CD14-positive monocyte (primary cell): Measurements from ENCODE around the gene ATG10. TPM values are rescaled to one million over a fixed set of nuclear protein-coding genes. Genes with fewer than 3 reads are reported as not detected.

Source experiments
- DNase-seq, 3 donors: peaks; one replicate each; pipeline ENCODE4 v3.0.0-alpha.2; 2011 to 2022
- H2AFZ ChIP-seq: 2 replicates; pipeline ENCODE4 v1.6.0; 2012; ENCODE audit warnings: mild to moderate bottlenecking, low read depth, low read length, inconsistent platforms; ENCODE audit not compliant: insufficient read depth, poor library complexity, severe bottlenecking
- H3K27ac ChIP-seq, 2 donors: 1 replicate in 1 of 2; 2 replicates in 1 of 2; pipeline ENCODE4 v1.5.1; 2012 to 2013; ENCODE audit warnings: low read length in 2 of 2, control low read depth in 1 of 2, inconsistent platforms in 1 of 2, low read depth in 1 of 2, mild to moderate bottlenecking in 1 of 2
- H3K27me3 ChIP-seq, 2 donors: one replicate each; pipeline versions ENCODE4 v1.6.0 to v1.6.1; 2011 to 2013; ENCODE audit warnings: low read length in 2 of 2; ENCODE audit not compliant: control insufficient read depth in 2 of 2, insufficient read depth in 2 of 2
- H3K36me3 ChIP-seq, 2 donors: replicated peaks in 1 of 2; 1 replicate in 1 of 2; 2 replicates in 1 of 2; pipeline versions ENCODE4 v1.5.1 to v1.6.1; 2012 to 2013; ENCODE audit warnings: low read length in 2 of 2, control low read depth in 1 of 2, inconsistent platforms in 1 of 2, mild to moderate bottlenecking in 1 of 2; ENCODE audit not compliant: insufficient read depth in 2 of 2, control insufficient read depth in 1 of 2
- H3K4me1 ChIP-seq, 2 donors: 1 replicate in 1 of 2; 2 replicates in 1 of 2; pipeline versions ENCODE4 v1.5.1 to v1.6.1; 2012 to 2013; ENCODE audit warnings: low read length in 2 of 2, control low read depth in 1 of 2, inconsistent platforms in 1 of 2, mild to moderate bottlenecking in 1 of 2, moderate library complexity in 1 of 2; ENCODE audit not compliant: insufficient read depth in 2 of 2, control insufficient read depth in 1 of 2
- H3K4me2 ChIP-seq: replicated peaks from 2 replicates; pipeline ENCODE3; 2012; ENCODE audit warnings: low read length, moderate library complexity, mild to moderate bottlenecking; ENCODE audit not compliant: poor library complexity, severe bottlenecking; ENCODE audit errors: extremely low read depth
- H3K4me3 ChIP-seq, 3 experiments: fragments of 200-600 bp in 1 of 3; sonication (generic) in 1 of 3; replicated peaks in 1 of 3; 1 replicate in 2 of 3; 2 replicates in 1 of 3; pipeline ENCODE4 v1.5.1; 2011 to 2013; ENCODE audit warnings: low read length in 3 of 3, mild to moderate bottlenecking in 3 of 3, control low read depth in 2 of 3, low read depth in 2 of 3, inconsistent platforms in 1 of 3, moderate library complexity in 1 of 3
- H3K79me2 ChIP-seq: 2 replicates; pipeline ENCODE4 v1.6.0; 2012; ENCODE audit warnings: mild to moderate bottlenecking, control low read depth, inconsistent platforms, low read length, moderate library complexity; ENCODE audit not compliant: insufficient read depth
- H3K9ac ChIP-seq: 2 replicates; pipeline ENCODE4 v1.6.0; 2017; ENCODE audit warnings: low read length, mild to moderate bottlenecking; ENCODE audit not compliant: insufficient read depth, poor library complexity, severe bottlenecking
- H3K9me3 ChIP-seq, 2 donors: replicated peaks in 1 of 2; 1 replicate in 1 of 2; 2 replicates in 1 of 2; pipeline versions ENCODE4 v1.5.1 to v1.6.1; 2012 to 2013; ENCODE audit warnings: low read length in 2 of 2, control low read depth in 1 of 2; ENCODE audit not compliant: control insufficient read depth in 1 of 2, insufficient read depth in 1 of 2
- H4K20me1 ChIP-seq: 2 replicates; pipeline ENCODE4 v1.6.0; 2012; ENCODE audit warnings: mild to moderate bottlenecking, low read length, control low read depth, moderate library complexity; ENCODE audit not compliant: insufficient read depth
- H3K27ac Mint-ChIP-seq, 7 donors: one replicate each; pipeline ENCODE4 v1.8.0; 2020; ENCODE audit warnings: mild to moderate bottlenecking in 7 of 7, mixed read lengths in 7 of 7, moderate library complexity in 6 of 7, inconsistent platforms in 2 of 7
- H3K27me3 Mint-ChIP-seq, 3 donors: one replicate each; pipeline ENCODE4 v1.8.0; 2021 to 2022; ENCODE audit warnings: low read depth in 3 of 3, mild to moderate bottlenecking in 3 of 3, mixed read lengths in 3 of 3, moderate library complexity in 3 of 3, inconsistent platforms in 1 of 3
- H3K36me3 Mint-ChIP-seq, 2 donors: one replicate each; pipeline ENCODE4 v1.8.0; 2020; ENCODE audit warnings: mixed read lengths in 2 of 2, inconsistent platforms in 1 of 2, mild to moderate bottlenecking in 1 of 2
- H3K4me1 Mint-ChIP-seq: one replicate; pipeline ENCODE4 v1.8.0; 2020; ENCODE audit warnings: mild to moderate bottlenecking, mixed read lengths
- H3K4me3 Mint-ChIP-seq, 2 donors: one replicate each; pipeline ENCODE4 v1.8.0; 2020; ENCODE audit warnings: mild to moderate bottlenecking in 2 of 2, mixed read lengths in 2 of 2, moderate library complexity in 1 of 2
- H3K9me3 Mint-ChIP-seq, 7 donors: one replicate each; pipeline ENCODE4 v1.8.0; 2020 to 2022; ENCODE audit warnings: mixed read lengths in 7 of 7, mild to moderate bottlenecking in 6 of 7, moderate library complexity in 6 of 7, inconsistent platforms in 2 of 7
- CTCF ChIP-seq: fragments of 200-600 bp; IDR thresholded peaks from one replicate; pipeline ENCODE4 v1.8.0; 2022; ENCODE audit warnings: antibody characterized with exemption, mild to moderate bottlenecking
- WGBS: methylation state at CpG from one replicate; pipeline ENCODE4 v1.1.5; 2013; ENCODE audit warnings: missing lambda C conversion rate; ENCODE audit not compliant: insufficient coverage; 5-methylcytosine and 5-hydroxymethylcytosine counted together
- intact Hi-C, 2 donors: fragments of 100-400 bp; cut with micrococcal nuclease; formaldehyde crosslinking; loops; one replicate each; pipeline versions ENCODE4 v1.15.0 to v1.15.1; 2023
- polyA plus RNA-seq, 3 donors: library from polyadenylated mRNA; depleted of rRNA in 1 of 3; unstranded in 2 of 3; stranded (reverse) in 1 of 3; fragments of 300-500 nt in 2 of 3; fragments of >200 nt in 1 of 3; fragmentation: Illumina TruSeq in 2 of 3; gene quantifications; 1 replicate in 2 of 3; 2 replicates in 1 of 3; pipeline ENCODE4 v1.2.3, GENCODE V29; 2012 to 2021

Gene ATG10
- polyA plus RNA-seq, 3 donors = 2.1 to 7.9 (median 5.6) TPM

GRCh38 chr5:82106756-82107155 is 134.9 kb downstream of the ATG10 start:
- no peak for TF ChIP-seq CTCF
- H3K27me3 ChIP-seq = no peaks in the 10 kb centered on the region
- DNase-seq = no peak
- Mint-ChIP-seq H3K27ac (no peak overlapping the region), H3K4me1 (peaks cover 6% of the 10 kb centered on the region), H3K4me3 (no peak overlapping the region), H3K27me3 (no peaks in the 10 kb centered on the region), H3K9me3 (peaks cover 0 to 2% (median 0%) of the 10 kb centered on the region in 7 donors), H3K36me3 (peaks cover 0 to 2% of the 10 kb centered on the region in 2 donors)
- no peak overlapping the region for H3K4me3 ChIP-seq
- H3K36me3 ChIP-seq = no peaks in the 10 kb centered on the region
- H3K9me3 ChIP-seq = no peaks in the 10 kb centered on the region
- H3K79me2 ChIP-seq = no peaks in the 10 kb centered on the region
- no peaks in the 10 kb centered on the region for H4K20me1 ChIP-seq
- no peak overlapping the region for H3K9ac ChIP-seq
- H3K27ac ChIP-seq = no peak overlapping the region
- no CpG with 5 or more reads among the region's 1 CpG for WGBS
- no peaks in the 10 kb centered on the region for H3K4me1 ChIP-seq
- H3K4me2 ChIP-seq = no peak overlapping the region
- H2AFZ ChIP-seq = no peak overlapping the region
- intact Hi-C loops = no loop called here

DNA sequence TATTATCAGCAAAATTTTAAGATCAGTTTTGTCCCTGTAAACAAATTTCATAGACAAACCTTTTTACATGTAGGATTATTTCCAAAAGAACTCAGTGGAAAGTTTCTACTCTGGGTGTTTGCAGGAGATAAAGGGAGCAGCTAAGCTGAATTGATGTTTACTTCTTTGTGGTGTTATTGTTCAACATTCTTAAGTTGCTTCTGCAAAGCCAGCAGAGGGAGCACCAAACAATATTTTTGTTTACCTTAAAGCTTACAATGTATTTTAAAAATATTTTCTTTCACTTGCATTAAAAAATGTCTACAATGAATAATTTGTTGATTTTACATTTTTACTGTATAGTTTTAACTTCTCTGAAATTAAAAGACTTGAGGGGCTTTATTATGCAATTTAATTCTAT is 135.4 kb downstream of the ATG10 start:
- Histone ChIP-seq H3K27me3 (no peaks in the 10 kb centered on the region), H3K27ac (no peak overlapping the region), H2AFZ (no peak overlapping the region), H3K4me2 (no peak overlapping the region), H3K9ac (no peak overlapping the region), H4K20me1 (no peaks in the 10 kb centered on the region), H3K4me3 (no peak overlapping the region), H3K36me3 (no peaks in the 10 kb centered on the region), H3K4me1 (no peaks in the 10 kb centered on the region), H3K9me3 (no peaks in the 10 kb centered on the region), H3K79me2 (no peaks in the 10 kb centered on the region)
- intact Hi-C loops = no loop called here
- H3K4me3 Mint-ChIP-seq = no peak overlapping the region
- H3K27ac Mint-ChIP-seq = no peak overlapping the region
- DNase-seq = no peak
- TF ChIP-seq CTCF = peak; percentile 31
- peaks cover 6% of the 10 kb centered on the region for H3K4me1 Mint-ChIP-seq
- H3K27me3 Mint-ChIP-seq = no peaks in the 10 kb centered on the region
- H3K9me3 Mint-ChIP-seq = peaks cover 0 to 2% (median 0%) of the 10 kb centered on the region in 7 donors
- H3K36me3 Mint-ChIP-seq = peaks cover 0 to 2% of the 10 kb centered on the region in 2 donors
